K562 (cell line): ENCODE measurements around the gene NANS. TPM values are rescaled to one million over a fixed set of nuclear protein-coding genes. Genes with fewer than 3 reads are reported as not detected.

ENCODE experiments used
- ZBTB40 ChIP-seq, 2 experiments: fragments of 450-650 bp in 1 of 2; sonication (generic) in 1 of 2; formaldehyde crosslinking in 1 of 2; IDR thresholded peaks; 2 replicates each; pipeline versions ENCODE4 v1.7.1 to v1.9.0; 2016 to 2022; ENCODE audit warnings: inconsistent platforms in 1 of 2, mild to moderate bottlenecking in 1 of 2, missing genetic modification reagents in 1 of 2
- polyA plus RNA-seq, 8 experiments: library from polyadenylated mRNA; depleted of rRNA in 4 of 8; stranded (reverse) in 5 of 8; unstranded in 3 of 8; fragments of >200 nt; fragmentation: Nextera tagmentation in 2 of 8; fragmentation: Illumina TruSeq in 1 of 8; extraction: Ambion mirVana in 2 of 8; extraction: Trizol in 1 of 8; gene quantifications; 2 replicates each; pipeline versions ENCODE4 v1.2.1 to v1.2.3, GENCODE V29; 2011 to 2014; ENCODE audit warnings: inconsistent platforms in 1 of 8, missing spikeins in 1 of 8
- total RNA-seq, 7 experiments: library from RNA; depleted of rRNA in 6 of 7; stranded (reverse); fragments of >200 nt in 6 of 7; fragmentation: Illumina TruSeq in 2 of 7; extraction: Trizol in 2 of 7; gene quantifications; 2 replicates each; pipeline versions ENCODE4 v1.2.1 to v1.2.3, GENCODE V29; 2011 to 2021; ENCODE audit warnings: low replicate concordance in 1 of 7

NANS gene
- total and polyA plus RNA-seq, 9 of the 15 experiments (the other 6 are each of a cell fraction or from before 2014, with no cell fraction given) = 37.1 to 181 (median 137) TPM

- TF ChIP-seq ZBTB40 (IDR thresholded peaks at IDR 0.05) (no peak), ZBTB40 (CRISPR knock-in tag; IDR thresholded peaks at IDR 0.05) (no peak)
Measured at GRCh38 chr9:98047002-98047401, 9.5 kb upstream of the NANS start (continued).
